ENCODE data around the gene SPC25. TPM values are rescaled to one million over a fixed set of nuclear protein-coding genes. Genes with fewer than 3 reads are reported as not detected.

The SPC25 gene
- polyA plus RNA-seq, 1 donor, result 7.4 TPM

Other genes starting within 250 kb of the SPC25 start
- 52.7 TPM for gene NOSTRIN, start 87.8 kb downstream of the SPC25 start, polyA plus RNA-seq
- gene G6PC2, start 10.9 kb upstream of the SPC25 start, polyA plus RNA-seq, result 0.19 TPM
- gene ABCB11, start 140.9 kb upstream of the SPC25 start, polyA plus RNA-seq, result 5.3 TPM
- gene DHRS9, start 179.1 kb upstream of the SPC25 start, polyA plus RNA-seq, result 0.48 TPM